B cell (primary cell): Measurements from ENCODE around the gene HMX3. TPM values are rescaled to one million over a fixed set of nuclear protein-coding genes. Genes with fewer than 3 reads are reported as not detected.

Experiments used
- ATAC-seq: fragments of 200-7000 bp; cut with Tn5 transposase; one replicate; pipeline ENCODE4 v1.10.0; 2021; ENCODE audit warnings: low read depth, mild to moderate bottlenecking, moderate number of reproducible peaks, moderate library complexity
- CTCF ChIA-PET: fragments of 350-600 bp; sonication (Branson Sonifier 250); formaldehyde crosslinking; loops from one replicate; lab custom pipeline; 2021; ENCODE audit warnings: antibody characterized with exemption, inconsistent platforms; lab: Charles Lee
- POLR2A ChIA-PET: fragments of 350-600 bp; sonication (Branson Sonifier 250); formaldehyde crosslinking; loops from one replicate; lab custom pipeline; 2021; ENCODE audit warnings: antibody characterized with exemption; lab: Charles Lee
- DNase-seq: peaks from one replicate; pipeline ENCODE4 v3.0.0; 2013
- H2AFZ ChIP-seq: 2 replicates; pipeline ENCODE4 v1.6.1; 2012; ENCODE audit warnings: mild to moderate bottlenecking, low read depth, low read length; ENCODE audit not compliant: insufficient read depth, poor library complexity, severe bottlenecking
- H3K27ac ChIP-seq, 2 donors: 1 replicate in 1 of 2; 2 replicates in 1 of 2; pipeline ENCODE4 v1.5.1; 2012 to 2013; ENCODE audit warnings: low read length in 2 of 2, mild to moderate bottlenecking in 2 of 2, moderate library complexity in 1 of 2
- H3K27me3 ChIP-seq, 4 experiments: fragments of 200-600 bp in 1 of 4; sonication (generic) in 1 of 4; replicated peaks in 1 of 4; 1 replicate in 2 of 4; 2 replicates in 2 of 4; pipeline versions ENCODE4 v1.6.1 to v1.7.0; 2013 to 2016; ENCODE audit warnings: low read length in 3 of 4, mild to moderate bottlenecking in 2 of 4, mixed read lengths in 1 of 4, moderate library complexity in 1 of 4; ENCODE audit not compliant: insufficient read depth in 4 of 4, control insufficient read depth in 3 of 4; ENCODE audit errors: control extremely low read depth in 1 of 4
- H3K36me3 ChIP-seq, 2 experiments: replicated peaks in 1 of 2; 1 replicate in 1 of 2; 2 replicates in 1 of 2; pipeline versions ENCODE4 v1.6.1 to v1.7.1; 2013; ENCODE audit warnings: low read length in 1 of 2; ENCODE audit not compliant: insufficient read depth in 2 of 2, control insufficient read depth in 1 of 2; ENCODE audit errors: control extremely low read depth in 1 of 2, extremely low read depth in 1 of 2
- H3K4me1 ChIP-seq, 2 donors: fragments of 200-600 bp in 1 of 2; sonication (generic) in 1 of 2; 1 replicate in 1 of 2; 2 replicates in 1 of 2; pipeline versions ENCODE4 v1.5.1 to v1.6.1; 2013 to 2017; ENCODE audit warnings: low read length in 2 of 2; ENCODE audit not compliant: control insufficient read depth in 2 of 2, insufficient read depth in 2 of 2
- H3K4me2 ChIP-seq: replicated peaks from 2 replicates; pipeline ENCODE3; 2012; ENCODE audit warnings: mild to moderate bottlenecking, low read depth, low read length; ENCODE audit not compliant: poor library complexity, severe bottlenecking
- H3K4me3 ChIP-seq, 5 experiments: fragments of 200-600 bp in 1 of 5; sonication (generic) in 1 of 5; 1 replicate in 3 of 5; 2 replicates in 2 of 5; pipeline versions ENCODE4 v1.5.1 to v1.7.0; 2011 to 2016; ENCODE audit warnings: low read length in 4 of 5, mild to moderate bottlenecking in 4 of 5, low read depth in 2 of 5, control low read depth in 1 of 5, moderate library complexity in 1 of 5; ENCODE audit not compliant: insufficient read depth in 1 of 5; ENCODE audit errors: control extremely low read depth in 1 of 5, extremely low read depth in 1 of 5
- H3K79me2 ChIP-seq: fragments of 200-600 bp; sonication (generic); one replicate; pipeline ENCODE4 v1.6.0; 2016; ENCODE audit warnings: low read length; ENCODE audit not compliant: control insufficient read depth, insufficient read depth
- H3K9ac ChIP-seq: fragments of 200-600 bp; sonication (generic); 2 replicates; pipeline ENCODE4 v1.6.1; 2017; ENCODE audit warnings: mild to moderate bottlenecking, low read length, moderate library complexity
- H3K9me3 ChIP-seq, 3 donors: one replicate each; pipeline versions ENCODE4 v1.6.1 to v1.7.1; 2013; ENCODE audit warnings: low read length in 2 of 3; ENCODE audit not compliant: control insufficient read depth in 2 of 3, insufficient read depth in 1 of 3; ENCODE audit errors: control extremely low read depth in 1 of 3
- H4K20me1 ChIP-seq: 2 replicates; pipeline ENCODE4 v1.6.0; 2012; ENCODE audit warnings: mild to moderate bottlenecking, low read length; ENCODE audit not compliant: insufficient read depth, control insufficient read depth, poor library complexity, severe bottlenecking
- H3K27ac Mint-ChIP-seq: one replicate; pipeline ENCODE4 v1.8.0; 2021; ENCODE audit warnings: mixed read lengths
- H3K27me3 Mint-ChIP-seq: one replicate; pipeline ENCODE4 v1.8.0; 2021; ENCODE audit warnings: mixed read lengths
- H3K4me1 Mint-ChIP-seq: one replicate; pipeline ENCODE4 v1.8.0; 2021; ENCODE audit warnings: mixed read lengths
- H3K4me3 Mint-ChIP-seq: one replicate; pipeline ENCODE4 v1.8.0; 2021; ENCODE audit warnings: mixed read lengths
- H3K9me3 Mint-ChIP-seq: one replicate; pipeline ENCODE4 v1.8.0; 2022; ENCODE audit warnings: mixed read lengths; ENCODE audit not compliant: insufficient read depth
- EZH2 ChIP-seq: IDR thresholded peaks from 2 replicates; pipeline ENCODE4 v1.6.1; 2012; ENCODE audit warnings: borderline replicate concordance, low read depth, mild to moderate bottlenecking, moderate library complexity, low read length; ENCODE audit not compliant: insufficient read depth, poor library complexity, severe bottlenecking
- WGBS: methylation state at CpG from one replicate; pipeline ENCODE4 v1.1.5; 2013; ENCODE audit warnings: missing lambda C conversion rate; ENCODE audit not compliant: insufficient coverage; 5-methylcytosine and 5-hydroxymethylcytosine counted together
- intact Hi-C: fragments of 100-400 bp; cut with micrococcal nuclease; formaldehyde crosslinking; loops from one replicate; pipeline ENCODE4 v1.10.0; 2022
- polyA minus RNA-seq: library from RNA; depleted of rRNA, polyadenylated mRNA; stranded (reverse); fragments of >200 nt; gene quantifications from 2 replicates; pipeline ENCODE4 v1.2.3, GENCODE V29; 2012
- polyA plus RNA-seq: library from polyadenylated mRNA; depleted of rRNA; stranded (reverse); fragments of >200 nt; gene quantifications from 2 replicates; pipeline ENCODE4 v1.2.3, GENCODE V29; 2012
- total RNA-seq, 2 donors: library from RNA; stranded (reverse); fragments of 120-200 nt in 1 of 2; gene quantifications; 1 replicate in 1 of 2; 2 replicates in 1 of 2; pipeline versions ENCODE4 v1.2.3 to v1.2.4, GENCODE V29; 2013 to 2022
- TF ChIP-seq, protein P1 (sequence below): fragments of 200-600 bp; IDR thresholded peaks from one replicate; pipeline ENCODE4 v1.8.0; 2022; ENCODE audit warnings: antibody characterized with exemption, mild to moderate bottlenecking

HMX3 gene
- total RNA-seq: not detected in 2 replicates
- not detected for total RNA-seq (2013)
- not detected in 2 replicates for polyA plus RNA-seq
- polyA minus RNA-seq: 0.60 TPM in 1 of 2 replicates, not detected in the other

DNA sequence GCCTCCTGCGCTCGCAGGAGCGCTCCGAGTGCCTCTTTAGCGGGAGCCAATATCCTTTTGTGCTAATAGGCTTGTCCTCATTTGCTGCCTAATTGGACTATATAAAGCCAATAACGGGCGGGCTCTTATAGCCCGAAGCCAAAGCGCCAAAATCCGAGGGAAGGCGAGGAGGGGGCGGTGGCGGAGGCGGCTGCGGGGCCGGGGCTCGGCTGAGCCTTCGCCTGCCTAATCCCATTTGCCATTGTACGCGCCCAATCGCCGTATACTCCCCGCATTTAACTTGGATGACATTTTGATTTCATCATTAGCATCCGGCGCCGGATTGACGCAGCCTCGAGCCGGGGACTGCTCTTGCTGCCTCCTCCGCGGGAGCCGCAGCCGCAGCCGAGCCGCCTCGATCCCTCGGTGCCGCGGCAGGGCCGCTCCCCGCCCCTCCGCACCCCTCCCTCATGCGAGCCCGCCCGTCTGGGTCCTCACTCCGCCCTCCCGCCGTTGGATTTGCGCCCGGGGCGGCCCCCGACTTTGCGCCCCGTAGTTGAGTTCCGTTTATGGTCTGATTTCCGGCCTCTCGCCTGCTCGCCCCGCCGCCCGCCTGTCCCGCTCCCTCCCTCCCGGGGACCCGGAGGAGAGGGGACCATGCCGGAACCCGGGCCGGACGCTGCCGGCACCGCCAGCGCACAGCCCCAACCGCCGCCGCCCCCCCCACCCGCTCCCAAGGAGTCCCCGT, at the start of gene HMX3:
TSS of gene HMX3 (plus strand) at position 556 of the 727 bp plus-strand sequence. CDS start at position 637, 81 bp downstream.
- H3K36me3 ChIP-seq: no peaks in the 10 kb centered on the region
- POLR2A ChIA-PET: no interaction called here
- Mint-ChIP-seq H3K27me3 (peaks cover 64% of the 10 kb centered on the region), H3K9me3 (no peaks in the 10 kb centered on the region), H3K4me1 (peaks cover 36% of the 10 kb centered on the region), H3K27ac (peak within 1 kb of the TSS; percentile 87), H3K4me3 (peak within 1 kb of the TSS; percentile 83)
- no peak within 1 kb of the TSS for H3K27ac ChIP-seq
- peak; percentile 22 for ATAC-seq
- 3% methylated on average over 76 of the region's 76 CpGs for WGBS
- CTCF ChIA-PET: interaction anchor here (1.2 to 4.0 kb wide), 2 partner anchors 15 to 18 kb away, joined by 3 to 27 read pairs; partner anchors contain the start of gene BUB3
- H4K20me1 ChIP-seq: no peaks in the 10 kb centered on the region
- H3K9ac ChIP-seq: peak within 1 kb of the TSS; percentile 44
- H3K27me3 ChIP-seq: peaks cover 0 to 95% (median 73%) of the 10 kb centered on the region in 4 experiments
- peaks cover 6 to 71% (median 29%) of the 10 kb centered on the region in 3 donors for H3K9me3 ChIP-seq
- peak; percentile 62 for DNase-seq
- H3K4me2 ChIP-seq: peak within 1 kb of the TSS; percentile 83
- H2AFZ ChIP-seq: peak within 1 kb of the TSS; percentile 43
- intact Hi-C loops: no loop called here
- H3K4me3 ChIP-seq: peak within 1 kb of the TSS in 3 of 5 experiments; percentile 32 to 60 (median 49)
- TF ChIP-seq, protein P1, sequence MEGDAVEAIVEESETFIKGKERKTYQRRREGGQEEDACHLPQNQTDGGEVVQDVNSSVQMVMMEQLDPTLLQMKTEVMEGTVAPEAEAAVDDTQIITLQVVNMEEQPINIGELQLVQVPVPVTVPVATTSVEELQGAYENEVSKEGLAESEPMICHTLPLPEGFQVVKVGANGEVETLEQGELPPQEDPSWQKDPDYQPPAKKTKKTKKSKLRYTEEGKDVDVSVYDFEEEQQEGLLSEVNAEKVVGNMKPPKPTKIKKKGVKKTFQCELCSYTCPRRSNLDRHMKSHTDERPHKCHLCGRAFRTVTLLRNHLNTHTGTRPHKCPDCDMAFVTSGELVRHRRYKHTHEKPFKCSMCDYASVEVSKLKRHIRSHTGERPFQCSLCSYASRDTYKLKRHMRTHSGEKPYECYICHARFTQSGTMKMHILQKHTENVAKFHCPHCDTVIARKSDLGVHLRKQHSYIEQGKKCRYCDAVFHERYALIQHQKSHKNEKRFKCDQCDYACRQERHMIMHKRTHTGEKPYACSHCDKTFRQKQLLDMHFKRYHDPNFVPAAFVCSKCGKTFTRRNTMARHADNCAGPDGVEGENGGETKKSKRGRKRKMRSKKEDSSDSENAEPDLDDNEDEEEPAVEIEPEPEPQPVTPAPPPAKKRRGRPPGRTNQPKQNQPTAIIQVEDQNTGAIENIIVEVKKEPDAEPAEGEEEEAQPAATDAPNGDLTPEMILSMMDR: no peak
- TF ChIP-seq EZH2: peak; percentile 80
- H3K79me2 ChIP-seq: no peaks in the 10 kb centered on the region
- peaks cover 54 to 71% of the 10 kb centered on the region in 2 donors for H3K4me1 ChIP-seq

DNA sequence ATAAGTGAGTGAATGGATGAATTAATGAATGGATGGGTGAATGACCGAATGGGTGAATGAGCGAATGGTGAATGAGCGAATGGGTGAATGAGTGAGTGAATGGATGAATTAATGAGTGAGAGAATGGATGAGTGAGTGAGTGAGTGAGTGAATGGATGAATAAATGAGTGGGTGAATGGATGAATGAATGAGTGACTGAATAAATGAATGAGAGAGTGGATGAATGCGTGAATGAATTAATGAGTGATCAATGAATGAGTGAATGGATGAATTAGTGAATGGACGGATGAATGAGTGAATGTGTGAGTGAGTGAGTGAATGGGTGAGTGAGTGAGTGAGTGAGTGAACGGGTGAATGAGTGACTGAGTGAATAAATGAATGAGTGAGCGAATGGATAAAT, 49.5 kb upstream of the HMX3 start:
- no peak for TF ChIP-seq EZH2
- TF ChIP-seq, protein P1: no peak
- H3K27me3 Mint-ChIP-seq: peaks cover 20% of the 10 kb centered on the region
- DNase-seq (no peak), ATAC-seq (no peak)
- no peak overlapping the region for H2AFZ ChIP-seq
- H3K4me3 Mint-ChIP-seq: no peak overlapping the region
- intact Hi-C loops: no loop called here
- no peaks in the 10 kb centered on the region for H3K4me1 ChIP-seq
- H3K27me3 ChIP-seq: no peaks in the 10 kb centered on the region
- H3K4me2 ChIP-seq: no peak overlapping the region
- H3K4me3 ChIP-seq: no peak overlapping the region
- H4K20me1 ChIP-seq: no peaks in the 10 kb centered on the region
- ChIA-PET CTCF (no interaction called here), POLR2A (no interaction called here)
- no peaks in the 10 kb centered on the region for H3K36me3 ChIP-seq
- no peak overlapping the region for H3K27ac ChIP-seq
- H3K9ac ChIP-seq: no peak overlapping the region
- WGBS: 94% methylated on average over 6 of the region's 7 CpGs
- peaks cover 2% of the 10 kb centered on the region for H3K4me1 Mint-ChIP-seq
- no peaks in the 10 kb centered on the region for H3K79me2 ChIP-seq
- no peaks in the 10 kb centered on the region for H3K9me3 Mint-ChIP-seq
- no peak overlapping the region for H3K27ac Mint-ChIP-seq
- peaks cover 0 to 5% (median 0%) of the 10 kb centered on the region in 3 donors for H3K9me3 ChIP-seq
